ENCODE data around the gene SUZ12. TPM values are rescaled to one million over a fixed set of nuclear protein-coding genes. Genes with fewer than 3 reads are reported as not detected.
"Not testable (repeated sequence)": the region's sequence is repeated elsewhere in the genome, so short reads cannot be mapped to it uniquely, and the experiment has no call there.

SUZ12 gene
- total RNA-seq, 1 experiment from 2014 or later = 38.5 TPM

GRCh38 chr17:32047663-32048062 is 110.9 kb downstream of the SUZ12 start:
- not testable (repeated sequence) for H3K79me1 ChIP-seq (ENCODE audit: insufficient read depth, low read depth, low read length, poor library complexity, severe bottlenecking); H3K4me1 Mint-ChIP-seq; H4K8ac ChIP-seq (replicated peaks; ENCODE audit: insufficient read length, low read depth, low read length); H2BK12ac ChIP-seq (ENCODE audit: insufficient read length, low read depth, low read length); H2BK20ac ChIP-seq (ENCODE audit: low read depth, low read length, poor library complexity, severe bottlenecking); H4K91ac ChIP-seq (ENCODE audit: insufficient read length, low read depth, low read length); H2BK15ac ChIP-seq (ENCODE audit: low read depth, low read length); H3K18ac ChIP-seq (ENCODE audit: insufficient read length, low read depth, low read length); H3K9me3 ChIP-seq (ENCODE audit: control insufficient read depth, low read depth, low read length); H2BK120ac ChIP-seq (ENCODE audit: low read depth, low read length, poor library complexity, severe bottlenecking); H3K27ac ChIP-seq (ENCODE audit: insufficient read length, low read depth, low read length); H2BK5ac ChIP-seq (ENCODE audit: insufficient read length, low read length); H2AK5ac ChIP-seq (ENCODE audit: insufficient read length, low read length); H3K4me1 ChIP-seq (ENCODE audit: insufficient read depth, low read length); H3K9me3 Mint-ChIP-seq; H3K27ac Mint-ChIP-seq; H3K56ac ChIP-seq (ENCODE audit: insufficient read length, low read depth, low read length); H3K9ac ChIP-seq (ENCODE audit: extremely low read depth, insufficient read length, low read length); H3K79me2 ChIP-seq (ENCODE audit: insufficient read depth, low read length); H3K27me3 Mint-ChIP-seq (ENCODE audit: low read depth); H3K27me3 ChIP-seq (ENCODE audit: insufficient read depth, low read length); H2AFZ ChIP-seq (ENCODE audit: low read length); H3K4me2 ChIP-seq (ENCODE audit: insufficient read depth, insufficient read length, low read length); H4K20me1 ChIP-seq (ENCODE audit: control insufficient read depth, insufficient read depth, insufficient read length); H3K4ac ChIP-seq (ENCODE audit: low read depth, low read length); H3K4me3 Mint-ChIP-seq; H3T11ph ChIP-seq (ENCODE audit: low read length); H3K23ac ChIP-seq (ENCODE audit: insufficient read length, low read depth, low read length); H3K14ac ChIP-seq (ENCODE audit: insufficient read depth, low read length); H4K5ac ChIP-seq (ENCODE audit: insufficient read length, low read depth, low read length); H3K23me2 ChIP-seq (ENCODE audit: insufficient read length, low read depth, low read length, poor library complexity, severe bottlenecking)
- peak; percentile 21 for DNase-seq
- H3K36me3 Mint-ChIP-seq (ENCODE audit: insufficient read depth in 1 of 3, low read depth in 3 of 3) = peaks cover 8 to 20% (median 8%) of the 10 kb centered on the region in 3 experiments; a peak in 5 of 7 replicates
- no CpG with 5 or more reads among the region's 6 CpGs for WGBS (ENCODE audit: extremely low coverage, insufficient read length, low lambda C conversion rate)

Other genes with a start within 250 kb of the SUZ12 start
- gene COPRS, start 77.8 kb upstream of the SUZ12 start, total RNA-seq (2021) = 42.6 and 43.8 TPM in 2 replicates
- 125 TPM in 2 replicates for gene UTP6, start 35.3 kb upstream of the SUZ12 start, total RNA-seq (2021)
- 17.9 and 19.1 TPM in 2 replicates for gene LRRC37B, start 70.4 kb downstream of the SUZ12 start, total RNA-seq (2021)
- gene RHOT1, start 205.5 kb downstream of the SUZ12 start, total RNA-seq (2021) = 24.4 and 24.9 TPM in 2 replicates